GM12878 (cell line): ENCODE measurements around the gene TMEM86B. TPM values are rescaled to one million over a fixed set of nuclear protein-coding genes. Genes with fewer than 3 reads are reported as not detected.
A peak's percentile ranks its signal among the peaks of the same experiment; 100 is the strongest.

Experiments used
- ATAC-seq: fragments of 200-7000 bp; cut with Tn5 transposase; 3 replicates; pipeline ENCODE4 v1.9.1; 2020; ENCODE audit warnings: mild to moderate bottlenecking, moderate library complexity
- BruUV-seq: library from RNA; stranded (reverse); fragments of 400-500 nt; replicated peaks from 2 replicates; lab custom pipeline; 2021; lab: Mats Ljungman, UMichigan
- CTCF ChIA-PET: fragments of 300-600 bp; sonication (Branson Sonifier 250); formaldehyde crosslinking; extraction: SDS; loops from one replicate; lab custom pipeline; 2021; ENCODE audit warnings: inconsistent platforms; lab: Yijun Ruan, JAX
- POLR2A ChIA-PET: fragments of 350-600 bp; formaldehyde crosslinking; extraction: SDS; loops from one replicate; lab custom pipeline; 2021; ENCODE audit warnings: inconsistent platforms; lab: Charles Lee
- RAD21 ChIA-PET: fragments of 300-600 bp; sonication (Branson Sonifier 250); formaldehyde crosslinking; loops from one replicate; lab custom pipeline; 2023; ENCODE audit warnings: antibody characterized with exemption; ENCODE audit not compliant: unreplicated experiment; lab: Charles Lee
- SMC1A ChIA-PET: fragments of 300-600 bp; sonication (Branson Sonifier 250); formaldehyde crosslinking; loops from one replicate; lab custom pipeline; 2023; ENCODE audit not compliant: unreplicated experiment, uncharacterized antibody; lab: Charles Lee
- DNase-seq: peaks from one replicate; pipeline ENCODE4 v3.0.0-alpha.2; 2011; ENCODE audit warnings: low read depth, low spot score
- FAIRE-seq: peaks from 3 replicates; lab custom pipeline; 2011; peaks lifted over from hg19 to GRCh38; lab: Jason Lieb, UNC
- H2AFZ ChIP-seq: 2 replicates; pipeline ENCODE4 v1.6.0; 2011; ENCODE audit warnings: low read depth, low read length, control low read depth; ENCODE audit not compliant: control insufficient read depth
- H3K27ac ChIP-seq: 2 replicates; pipeline ENCODE4 v1.5.1; 2011; ENCODE audit warnings: control low read depth; ENCODE audit not compliant: control insufficient read depth, insufficient read depth
- H3K27me3 ChIP-seq, 2 experiments: replicated peaks in 1 of 2; 2 replicates each; pipeline versions ENCODE4 v1.6.0 to v1.6.1; 2011; ENCODE audit warnings: low read length in 1 of 2; ENCODE audit not compliant: control insufficient read depth in 2 of 2, insufficient read depth in 2 of 2
- H3K36me3 ChIP-seq, 2 experiments: 2 replicates each; pipeline ENCODE4 v1.5.1; 2011; ENCODE audit warnings: low read length in 1 of 2; ENCODE audit not compliant: control insufficient read depth in 2 of 2, insufficient read depth in 2 of 2
- H3K4me1 ChIP-seq: 2 replicates; pipeline ENCODE4 v1.6.1; 2011; ENCODE audit warnings: mild to moderate bottlenecking, low read length, moderate library complexity, mixed read lengths; ENCODE audit not compliant: control insufficient read depth, insufficient read depth
- H3K4me2 ChIP-seq: 2 replicates; pipeline ENCODE4 v1.6.0; 2011; ENCODE audit warnings: control low read depth; ENCODE audit not compliant: control insufficient read depth, insufficient read depth
- H3K4me3 ChIP-seq: fragments of 200-600 bp; sonication (generic); 2 replicates; pipeline ENCODE4 v1.5.1; 2016
- H3K79me2 ChIP-seq: 2 replicates; pipeline ENCODE4 v1.6.0; 2011; ENCODE audit warnings: low read length; ENCODE audit not compliant: control insufficient read depth, insufficient read depth
- H3K9ac ChIP-seq: 2 replicates; pipeline ENCODE4 v1.8.0; 2011; ENCODE audit warnings: low read length, control low read depth, mixed read lengths; ENCODE audit not compliant: control insufficient read depth, insufficient read depth
- H3K9me3 ChIP-seq: replicated peaks from 3 replicates; pipeline ENCODE4 v1.5.1; 2011; ENCODE audit warnings: mild to moderate bottlenecking, low read length; ENCODE audit not compliant: control insufficient read depth, insufficient read depth
- H4K20me1 ChIP-seq: 2 replicates; pipeline ENCODE4 v1.6.0; 2011; ENCODE audit not compliant: control insufficient read depth, insufficient read depth
- CHD2 ChIP-seq: IDR thresholded peaks from 2 replicates; pipeline ENCODE4 v1.6.1; 2011; ENCODE audit warnings: low read depth, low read length, improper control_type of control experiment, borderline replicate concordance
- FOXM1 ChIP-seq: IDR thresholded peaks from 2 replicates; pipeline ENCODE4 v1.6.1; 2012; ENCODE audit warnings: low read depth, mild to moderate bottlenecking, inconsistent platforms, low read length, moderate library complexity
- NR2C1 ChIP-seq: fragments of 450-650 bp; IDR thresholded peaks from 2 replicates; pipeline ENCODE4 v1.6.1; 2017; ENCODE audit warnings: antibody characterized with exemption, mild to moderate bottlenecking, moderate library complexity
- PML ChIP-seq: IDR thresholded peaks from 2 replicates; pipeline ENCODE4 v1.6.1; 2012; ENCODE audit warnings: low read length, inconsistent platforms
- POLR2AphosphoS5 ChIP-seq: IDR thresholded peaks from 2 replicates; pipeline ENCODE4 v1.6.1; 2011; ENCODE audit warnings: mild to moderate bottlenecking, low read length, inconsistent platforms
- WGBS: methylation state at CpG from one replicate; pipeline ENCODE4 v1.1.6; 2016; ENCODE audit warnings: low lambda C conversion rate; ENCODE audit not compliant: insufficient replicate concordance, insufficient coverage; ENCODE audit errors: missing lambda C conversion rate; 5-methylcytosine and 5-hydroxymethylcytosine counted together
- in situ Hi-C: fragments of 300-500 bp; cut with MboI; formaldehyde crosslinking; loops from 9 replicates; pipeline ENCODE4 v1.14.3; 2018; ENCODE audit warnings: mixed read lengths
- intact Hi-C: fragments of 100-400 bp; cut with micrococcal nuclease; formaldehyde crosslinking; loops from one replicate; pipeline ENCODE4 v1.14.2; 2022; ENCODE audit not compliant: unreplicated experiment
- polyA plus RNA-seq, 11 experiments: library from polyadenylated mRNA; depleted of rRNA in 4 of 11; unstranded in 6 of 11; stranded (reverse) in 5 of 11; fragments of >200 nt; fragmentation: Nextera tagmentation in 4 of 11; fragmentation: Illumina TruSeq in 1 of 11; extraction: Ambion mirVana in 4 of 11; extraction: Trizol in 1 of 11; gene quantifications; 1 replicate in 1 of 11; 2 replicates in 10 of 11; pipeline versions ENCODE4 v1.2.1 to v1.2.3, GENCODE V29; 2011 to 2016; ENCODE audit warnings: inconsistent platforms in 2 of 11, missing spikeins in 2 of 11, low read depth in 1 of 11
- total RNA-seq, 4 experiments: library from RNA; depleted of rRNA in 3 of 4; stranded (reverse); fragments of >200 nt in 3 of 4; fragmentation: Illumina TruSeq in 1 of 4; extraction: Trizol in 1 of 4; gene quantifications; 2 replicates each; pipeline versions ENCODE4 v1.2.1 to v1.2.3, GENCODE V29; 2013 to 2021
- TF ChIP-seq, protein P1 (sequence below): fragments of 450-650 bp; IDR thresholded peaks from 2 replicates; pipeline ENCODE4 v1.6.1; 2016; ENCODE audit warnings: mild to moderate bottlenecking, moderate library complexity, borderline replicate concordance
- TF ChIP-seq, protein P2 (sequence below): IDR thresholded peaks from 2 replicates; pipeline ENCODE4 v1.6.1; 2011; ENCODE audit warnings: mild to moderate bottlenecking, low read depth, low read length, moderate library complexity; ENCODE audit not compliant: insufficient replicate concordance

The TMEM86B gene
- total and polyA plus RNA-seq, 10 of the 15 experiments (the other 5 are each of a cell fraction or from before 2014, with no cell fraction given), result 0.26 to 10.6 (median 1.8) TPM

DNA sequence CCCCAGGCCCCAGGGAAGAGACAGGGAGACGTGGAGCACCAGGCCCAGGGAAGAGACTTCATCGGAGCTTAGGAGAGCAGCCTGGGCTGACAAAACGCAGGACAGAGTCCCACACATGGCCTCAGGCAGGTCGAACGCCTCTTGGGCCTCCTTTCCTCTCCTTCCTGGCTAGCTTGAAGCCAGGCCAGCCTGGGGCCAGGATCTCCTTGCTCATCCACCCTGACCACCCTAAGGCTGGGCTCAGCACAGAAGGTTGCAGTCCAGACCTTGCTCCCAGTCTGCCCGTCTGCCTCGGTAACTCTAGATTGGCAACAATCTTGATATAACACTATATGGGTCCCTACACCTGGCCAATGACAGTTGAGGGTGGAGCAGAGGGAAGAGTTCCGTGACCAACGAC is 20.1 kb upstream of the TMEM86B start (continued):
- TF ChIP-seq, protein P1, sequence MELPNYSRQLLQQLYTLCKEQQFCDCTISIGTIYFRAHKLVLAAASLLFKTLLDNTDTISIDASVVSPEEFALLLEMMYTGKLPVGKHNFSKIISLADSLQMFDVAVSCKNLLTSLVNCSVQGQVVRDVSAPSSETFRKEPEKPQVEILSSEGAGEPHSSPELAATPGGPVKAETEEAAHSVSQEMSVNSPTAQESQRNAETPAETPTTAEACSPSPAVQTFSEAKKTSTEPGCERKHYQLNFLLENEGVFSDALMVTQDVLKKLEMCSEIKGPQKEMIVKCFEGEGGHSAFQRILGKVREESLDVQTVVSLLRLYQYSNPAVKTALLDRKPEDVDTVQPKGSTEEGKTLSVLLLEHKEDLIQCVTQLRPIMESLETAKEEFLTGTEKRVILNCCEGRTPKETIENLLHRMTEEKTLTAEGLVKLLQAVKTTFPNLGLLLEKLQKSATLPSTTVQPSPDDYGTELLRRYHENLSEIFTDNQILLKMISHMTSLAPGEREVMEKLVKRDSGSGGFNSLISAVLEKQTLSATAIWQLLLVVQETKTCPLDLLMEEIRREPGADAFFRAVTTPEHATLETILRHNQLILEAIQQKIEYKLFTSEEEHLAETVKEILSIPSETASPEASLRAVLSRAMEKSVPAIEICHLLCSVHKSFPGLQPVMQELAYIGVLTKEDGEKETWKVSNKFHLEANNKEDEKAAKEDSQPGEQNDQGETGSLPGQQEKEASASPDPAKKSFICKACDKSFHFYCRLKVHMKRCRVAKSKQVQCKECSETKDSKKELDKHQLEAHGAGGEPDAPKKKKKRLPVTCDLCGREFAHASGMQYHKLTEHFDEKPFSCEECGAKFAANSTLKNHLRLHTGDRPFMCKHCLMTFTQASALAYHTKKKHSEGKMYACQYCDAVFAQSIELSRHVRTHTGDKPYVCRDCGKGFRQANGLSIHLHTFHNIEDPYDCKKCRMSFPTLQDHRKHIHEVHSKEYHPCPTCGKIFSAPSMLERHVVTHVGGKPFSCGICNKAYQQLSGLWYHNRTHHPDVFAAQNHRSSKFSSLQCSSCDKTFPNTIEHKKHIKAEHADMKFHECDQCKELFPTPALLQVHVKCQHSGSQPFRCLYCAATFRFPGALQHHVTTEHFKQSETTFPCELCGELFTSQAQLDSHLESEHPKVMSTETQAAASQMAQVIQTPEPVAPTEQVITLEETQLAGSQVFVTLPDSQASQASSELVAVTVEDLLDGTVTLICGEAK, result no peak
- TF ChIP-seq FOXM1, result no peak
- no peak for TF ChIP-seq CHD2

DNA sequence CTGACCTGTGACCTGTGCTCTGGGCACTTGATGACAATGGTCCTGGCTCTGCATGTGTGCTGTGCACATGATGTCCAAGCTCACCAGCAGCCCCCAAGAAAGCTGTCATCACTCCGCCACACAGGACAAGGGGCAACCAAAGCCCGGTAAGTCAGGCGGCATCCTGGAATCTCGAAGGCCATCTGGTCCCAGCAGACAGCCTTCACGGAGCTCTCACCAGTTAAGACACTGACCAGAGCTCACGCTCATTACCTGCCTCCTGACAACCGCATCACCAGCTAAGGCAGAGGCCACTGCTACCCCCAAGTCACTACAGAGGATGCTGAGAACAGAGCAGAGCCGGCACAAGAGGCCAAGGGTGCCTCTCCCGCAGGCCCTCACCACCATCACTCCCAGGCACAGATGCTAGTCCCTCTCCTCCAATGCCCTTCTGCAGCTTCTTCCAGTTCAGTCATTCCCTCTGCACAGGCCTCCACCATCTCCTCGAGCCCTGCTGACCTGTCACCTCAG is 19.7 kb upstream of the TMEM86B start:
- RAD21 ChIA-PET, result no interaction called here
- DNase-seq, result no peak
- Histone ChIP-seq H3K36me3 (peaks cover 19 to 52% of the 10 kb centered on the region in 2 experiments), H3K9ac (no peak overlapping the region), H4K20me1 (peaks cover 3% of the 10 kb centered on the region; the same call in 1 of the 2 replicates), H3K4me3 (no peak overlapping the region), H3K27me3 (no peaks in the 10 kb centered on the region), H3K27ac (no peak overlapping the region), H3K79me2 (peaks cover 54% of the 10 kb centered on the region), H3K4me2 (no peak overlapping the region), H3K9me3 (no peaks in the 10 kb centered on the region), H2AFZ (no peak overlapping the region), H3K4me1 (peaks cover 20% of the 10 kb centered on the region)
- ATAC-seq, result no peak
- no peak for FAIRE-seq
- 91% methylated on average over 10 of the region's 10 CpGs for WGBS
- intact Hi-C loops (no loop called here), in situ Hi-C loops (no loop called here)
- SMC1A ChIA-PET, result interaction anchor here (1.0 kb wide), 1 partner anchor 11 kb away, joined by 3 read pairs; no protein-coding TSS in a partner anchor
- CTCF ChIA-PET, result interaction anchor here (1.0 kb wide), 1 partner anchor 43 kb away, joined by 3 read pairs; no protein-coding TSS in a partner anchor
- BruUV-seq, result no TSS peak
- TF ChIP-seq, protein P2, sequence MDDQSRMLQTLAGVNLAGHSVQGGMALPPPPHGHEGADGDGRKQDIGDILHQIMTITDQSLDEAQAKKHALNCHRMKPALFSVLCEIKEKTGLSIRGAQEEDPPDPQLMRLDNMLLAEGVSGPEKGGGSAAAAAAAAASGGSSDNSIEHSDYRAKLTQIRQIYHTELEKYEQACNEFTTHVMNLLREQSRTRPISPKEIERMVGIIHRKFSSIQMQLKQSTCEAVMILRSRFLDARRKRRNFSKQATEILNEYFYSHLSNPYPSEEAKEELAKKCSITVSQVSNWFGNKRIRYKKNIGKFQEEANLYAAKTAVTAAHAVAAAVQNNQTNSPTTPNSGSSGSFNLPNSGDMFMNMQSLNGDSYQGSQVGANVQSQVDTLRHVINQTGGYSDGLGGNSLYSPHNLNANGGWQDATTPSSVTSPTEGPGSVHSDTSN, result no peak
- no peak for TF ChIP-seq PML
- TF ChIP-seq NR2C1, result no peak
- TF ChIP-seq POLR2AphosphoS5, result 0 out of 2 replicates have a peak, but pooled peaks have one; percentile 23
- POLR2A ChIA-PET, result interaction anchor here (1.7 kb wide), 1 partner anchor 136 kb away, joined by 3 read pairs; the partner anchor contains the start of gene TMEM238
